Fibroblast of the aortic adventitia (primary cell): ENCODE measurements around the gene FBH1. TPM values are rescaled to one million over a fixed set of nuclear protein-coding genes. Genes with fewer than 3 reads are reported as not detected.

Experiments used
- DNase-seq: peaks from one replicate; pipeline ENCODE4 v3.0.0-alpha.2; 2010; ENCODE audit warnings: low read depth
- H3K4me3 ChIP-seq: 2 replicates; pipeline ENCODE4 v1.5.1; 2011; ENCODE audit warnings: low read depth, mild to moderate bottlenecking, control low read depth, low read length, moderate library complexity
- CTCF ChIP-seq: IDR thresholded peaks from 2 replicates; pipeline ENCODE4 v1.5.1; 2011; ENCODE audit warnings: mild to moderate bottlenecking, low read length, control low read depth, inconsistent platforms; ENCODE audit not compliant: insufficient read depth
- total RNA-seq: library from RNA; depleted of rRNA; stranded (reverse); fragments of >200 nt; gene quantifications from 2 replicates; pipeline ENCODE4 v1.2.3, GENCODE V29; 2012; ENCODE audit warnings: low replicate concordance

FBH1 gene
- total RNA-seq, 1 donor = 61.4 TPM

GRCh38 chr10:5915451-5915850 is 25.4 kb downstream of the FBH1 start:
- TF ChIP-seq CTCF = no peak

GRCh38 chr10:5917305-5917704 is 27.3 kb downstream of the FBH1 start:
- TF ChIP-seq CTCF = no peak
- no peak overlapping the region for H3K4me3 ChIP-seq
- no peak for DNase-seq

More at GRCh38 chr10:5915451-5915850, 25.4 kb downstream of the FBH1 start:
- no peak overlapping the region for H3K4me3 ChIP-seq
- no peak for DNase-seq

DNA sequence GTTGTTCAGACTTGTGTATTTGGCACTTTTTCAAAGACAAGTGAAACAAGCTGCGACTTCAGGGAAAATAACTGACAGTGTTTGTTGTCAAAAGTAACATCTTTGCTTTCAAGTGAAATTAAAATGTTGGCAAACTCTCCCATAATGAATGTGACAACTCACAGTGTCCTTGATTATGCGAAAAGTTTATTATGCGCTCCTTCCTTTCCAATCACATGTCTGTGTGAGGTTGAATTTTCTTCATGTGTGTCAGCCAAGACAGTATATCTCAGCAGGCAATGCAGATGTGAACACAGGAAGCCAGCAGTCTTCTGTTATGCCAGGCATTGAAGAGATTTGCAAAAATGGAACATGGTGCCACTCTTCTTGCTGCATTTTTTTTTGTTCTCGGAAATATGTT is 28.7 kb downstream of the FBH1 start:
- no peak for TF ChIP-seq CTCF
- DNase-seq = no peak
- H3K4me3 ChIP-seq = no peak overlapping the region

DNA sequence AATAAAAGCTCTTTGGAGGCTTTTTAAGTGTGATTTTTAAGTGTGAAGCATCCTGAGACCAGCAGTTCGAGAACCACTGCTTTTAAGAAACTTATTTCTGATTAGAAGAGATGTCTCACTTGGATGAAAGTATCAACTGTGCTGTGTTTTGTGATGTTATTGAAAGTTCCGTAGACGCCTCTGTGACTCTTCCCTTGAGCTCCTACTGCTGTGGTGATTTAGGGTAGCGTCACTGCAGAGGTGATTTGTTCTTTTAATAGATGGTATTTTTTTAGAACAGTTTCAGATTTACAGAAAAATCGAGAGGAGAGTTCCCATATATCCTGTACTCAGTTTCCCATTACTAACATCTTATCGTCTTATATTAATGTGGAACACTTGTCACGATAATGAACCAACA is 29.5 kb downstream of the FBH1 start:
- no peak for DNase-seq
- no peak for TF ChIP-seq CTCF

GRCh38 chr10:5921746-5922145 is 31.7 kb downstream of the FBH1 start:
- DNase-seq = no peak
- TF ChIP-seq CTCF = no peak
- no peak overlapping the region for H3K4me3 ChIP-seq

More for the DNA sequence above, 29.5 kb downstream of the FBH1 start:
- no peak overlapping the region for H3K4me3 ChIP-seq

GRCh38 chr10:5924889-5925288 is 34.8 kb downstream of the FBH1 start:
- TF ChIP-seq CTCF = no peak
- no peak for DNase-seq
- H3K4me3 ChIP-seq = no peak overlapping the region

DNA sequence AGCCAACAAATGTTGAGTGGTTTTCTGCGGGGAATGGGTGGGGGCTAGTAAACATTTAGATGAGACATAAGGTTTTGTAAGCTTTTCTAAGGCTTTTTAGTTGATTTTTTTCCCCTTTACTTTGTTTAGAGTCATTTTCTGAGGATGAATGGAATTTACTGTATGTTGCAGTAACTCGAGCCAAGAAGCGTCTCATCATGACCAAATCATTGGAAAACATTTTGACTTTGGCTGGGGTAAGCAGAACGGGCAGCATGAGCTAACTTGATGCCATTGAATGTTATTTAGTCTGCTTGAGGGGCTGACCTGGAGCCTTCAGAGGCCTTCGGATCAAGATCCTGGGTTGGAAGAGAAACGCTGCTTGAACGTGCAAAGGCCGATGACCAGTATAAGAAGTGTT is 37.3 kb downstream of the FBH1 start:
- no peak overlapping the region for H3K4me3 ChIP-seq
- TF ChIP-seq CTCF = no peak
- peak; percentile 88 for DNase-seq
